SU-DHL-6 (cell line): Measurements from ENCODE around the gene ZDHHC3.

ENCODE experiments used
- H2AFZ ChIP-seq: fragments of 200-600 bp; sonication (generic); 2 replicates; pipeline ENCODE4 v1.6.1; 2014; ENCODE audit warnings: low read depth, mild to moderate bottlenecking, moderate library complexity, mixed read lengths, antibody characterized with exemption, low read length; ENCODE audit not compliant: severe bottlenecking
- H3F3A ChIP-seq: fragments of 200-600 bp; shearing (Covaris generic); 2 replicates; pipeline ENCODE4 v1.6.0; 2016; ENCODE audit warnings: antibody characterized with exemption, mild to moderate bottlenecking; ENCODE audit not compliant: insufficient read depth
- H3K27ac ChIP-seq: fragments of 200-600 bp; sonication (generic); 2 replicates; pipeline ENCODE4 v1.5.1; 2016; ENCODE audit warnings: low read depth, mild to moderate bottlenecking, low read length, moderate library complexity, mixed read lengths
- H3K27me3 ChIP-seq: fragments of 200-600 bp; sonication (generic), shearing (Covaris generic); 2 replicates; pipeline ENCODE4 v1.6.0; 2014; ENCODE audit warnings: mild to moderate bottlenecking, low read length
- H3K36me3 ChIP-seq: fragments of 200-600 bp; sonication (generic); 2 replicates; pipeline ENCODE4 v1.6.1; 2014; ENCODE audit warnings: mild to moderate bottlenecking, low read length, mixed read lengths
- H3K4me2 ChIP-seq: fragments of 300-600, 200-600 bp; shearing (Covaris generic), sonication (generic); 2 replicates; pipeline ENCODE4 v1.6.0; 2014; ENCODE audit warnings: low read length, low read depth, mild to moderate bottlenecking; ENCODE audit not compliant: poor library complexity, severe bottlenecking
- H3K4me3 ChIP-seq: fragments of 200-600 bp; sonication (generic); 2 replicates; pipeline ENCODE4 v1.5.1; 2014; ENCODE audit warnings: antibody characterized with exemption, low read length, mild to moderate bottlenecking, mixed read lengths; ENCODE audit not compliant: insufficient read depth, poor library complexity, severe bottlenecking
- H3K79me2 ChIP-seq: fragments of 200-600 bp; sonication (generic); 2 replicates; pipeline ENCODE4 v1.6.1; 2014; ENCODE audit warnings: mild to moderate bottlenecking, low read length, moderate library complexity; ENCODE audit not compliant: insufficient read depth
- H3K9ac ChIP-seq: fragments of 200-600 bp; sonication (generic); 2 replicates; pipeline ENCODE4 v1.7.0; 2014; ENCODE audit warnings: mild to moderate bottlenecking, low read length
- H3K9me2 ChIP-seq: fragments of 200-600 bp; sonication (generic); replicated peaks from 2 replicates; pipeline ENCODE4 v1.6.1; 2014; ENCODE audit warnings: low read length; ENCODE audit not compliant: insufficient read depth
- H3K9me3 ChIP-seq: fragments of 200-600 bp; sonication (generic); 2 replicates; pipeline ENCODE4 v1.6.1; 2014; ENCODE audit warnings: low read length, mixed read lengths; ENCODE audit not compliant: insufficient read depth
- H4K20me1 ChIP-seq: fragments of 200-600 bp; sonication (generic); 2 replicates; pipeline ENCODE4 v1.6.1; 2014; ENCODE audit warnings: low read depth, mild to moderate bottlenecking, antibody characterized with exemption, low read length, moderate library complexity, mixed read lengths
- CTCF ChIP-seq: fragments of 200-600 bp; sonication (generic); IDR thresholded peaks from one replicate; pipeline ENCODE4 v1.5.1; 2017; ENCODE audit warnings: antibody characterized with exemption, mild to moderate bottlenecking, low read length, moderate library complexity; ENCODE audit not compliant: insufficient read depth, poor library complexity, severe bottlenecking
- EZH2phosphoT487 ChIP-seq: fragments of 200-600 bp; sonication (generic), shearing (Covaris generic); conservative IDR thresholded peaks from 2 replicates; pipeline ENCODE4 v1.6.1; 2018; ENCODE audit warnings: mild to moderate bottlenecking, antibody characterized with exemption, low read length, moderate library complexity, mixed read lengths

The ZDHHC3 gene

GRCh38 chr3:45002720-45003119 lies 26.7 kb upstream of the ZDHHC3 start:
- 0 out of 2 replicates have a peak, but pooled peaks cover 3% of the 10 kb centered on the region for H3K79me2 ChIP-seq
- no peak overlapping the region for H3K27ac ChIP-seq
- H2AFZ ChIP-seq: no peak overlapping the region
- H3F3A ChIP-seq: no peaks in the 10 kb centered on the region
- no peak overlapping the region for H3K9ac ChIP-seq
- H4K20me1 ChIP-seq: no peaks in the 10 kb centered on the region
- no peak for TF ChIP-seq EZH2phosphoT487
- no peak for TF ChIP-seq CTCF
- peaks cover 20% of the 10 kb centered on the region; the same call in 1 of the 2 replicates for H3K36me3 ChIP-seq
- H3K9me3 ChIP-seq: no peaks in the 10 kb centered on the region
- no peaks in the 10 kb centered on the region for H3K9me2 ChIP-seq
- H3K27me3 ChIP-seq: no peaks in the 10 kb centered on the region
- no peak overlapping the region for H3K4me3 ChIP-seq
- no peak overlapping the region for H3K4me2 ChIP-seq

DNA sequence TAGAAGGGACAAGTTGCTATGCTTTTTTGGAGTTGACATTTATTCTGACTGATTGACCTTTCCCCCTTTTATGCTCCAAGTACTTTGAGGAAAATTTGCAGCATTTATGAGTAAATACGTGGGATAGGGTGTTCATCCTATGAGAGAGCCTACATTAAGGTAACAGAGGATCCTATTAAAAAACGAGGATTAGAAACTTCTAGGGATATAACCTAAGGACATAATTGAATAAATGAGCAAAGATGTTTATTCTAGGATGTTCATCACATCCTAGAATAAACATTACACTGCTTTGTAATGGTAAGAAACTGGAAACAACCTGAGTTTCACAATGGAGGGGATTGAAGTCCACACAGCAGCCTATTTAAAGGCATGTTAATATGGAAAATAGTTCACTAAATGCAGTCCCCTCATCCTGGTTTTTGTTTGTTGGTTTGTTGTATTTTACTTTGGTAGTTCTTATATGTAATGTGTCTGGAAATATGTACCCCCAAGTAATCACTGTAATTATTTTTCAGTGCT lies 26.2 kb upstream of the ZDHHC3 start:
- H3K4me3 ChIP-seq: no peak overlapping the region
- H3F3A ChIP-seq: no peaks in the 10 kb centered on the region
- no peaks in the 10 kb centered on the region for H3K9me2 ChIP-seq
- H4K20me1 ChIP-seq: no peaks in the 10 kb centered on the region
- no peak for TF ChIP-seq CTCF
- no peak for TF ChIP-seq EZH2phosphoT487
- no peaks in the 10 kb centered on the region for H3K27me3 ChIP-seq
- no peak overlapping the region for H3K4me2 ChIP-seq
- no peak overlapping the region for H3K9ac ChIP-seq
- H3K27ac ChIP-seq: no peak overlapping the region
- no peaks in the 10 kb centered on the region for H3K9me3 ChIP-seq
- H2AFZ ChIP-seq: no peak overlapping the region
- peaks cover 25% of the 10 kb centered on the region; the same call in 1 of the 2 replicates for H3K36me3 ChIP-seq
- H3K79me2 ChIP-seq: 0 out of 2 replicates have a peak, but pooled peaks cover 3% of the 10 kb centered on the region

DNA sequence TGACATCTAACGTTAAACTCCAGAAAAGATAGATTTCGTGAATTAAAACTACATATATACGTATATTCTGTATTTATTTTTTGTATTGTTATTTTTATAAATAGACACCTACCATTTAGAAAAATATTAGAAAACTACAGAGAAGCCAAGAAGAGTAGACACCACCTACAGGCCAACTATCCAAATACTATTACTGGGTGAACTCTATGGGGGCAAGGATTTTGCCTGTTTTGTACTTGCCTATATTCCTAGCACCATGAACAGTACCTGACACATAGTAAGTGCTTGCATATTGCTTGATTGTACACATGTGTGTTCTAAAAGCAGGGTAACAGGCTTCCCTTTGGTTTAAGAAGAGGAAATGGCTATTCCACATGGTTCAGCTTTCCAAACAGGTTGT lies 25.8 kb upstream of the ZDHHC3 start:
- Histone ChIP-seq H3K9ac (no peak overlapping the region), H3K36me3 (peaks cover 25% of the 10 kb centered on the region; the same call in 1 of the 2 replicates), H3K9me2 (no peaks in the 10 kb centered on the region), H3K27me3 (no peaks in the 10 kb centered on the region), H3K27ac (no peak overlapping the region), H3K4me2 (no peak overlapping the region), H2AFZ (no peak overlapping the region), H4K20me1 (no peaks in the 10 kb centered on the region), H3K9me3 (no peaks in the 10 kb centered on the region), H3K4me3 (no peak overlapping the region), H3K79me2 (0 out of 2 replicates have a peak, but pooled peaks cover 3% of the 10 kb centered on the region), H3F3A (no peaks in the 10 kb centered on the region)
- no peak for TF ChIP-seq EZH2phosphoT487
- TF ChIP-seq CTCF: no peak
